Stimulated activated CD4-positive, alpha-beta T cell treated with anti-CD3 and anti-CD28 coated beads, TNF-alpha, amount 100 ng/mL, for 24 hours (primary cell): ENCODE measurements around the gene MALAT1.
A peak's percentile ranks its signal among the peaks of the same experiment; 100 is the strongest.

Experiments used
- DNase-seq, 3 experiments: peaks; one replicate each; pipeline ENCODE4 v3.0.0-alpha.2; 2020; ENCODE audit warnings: low read depth in 3 of 3

MALAT1 gene

DNA sequence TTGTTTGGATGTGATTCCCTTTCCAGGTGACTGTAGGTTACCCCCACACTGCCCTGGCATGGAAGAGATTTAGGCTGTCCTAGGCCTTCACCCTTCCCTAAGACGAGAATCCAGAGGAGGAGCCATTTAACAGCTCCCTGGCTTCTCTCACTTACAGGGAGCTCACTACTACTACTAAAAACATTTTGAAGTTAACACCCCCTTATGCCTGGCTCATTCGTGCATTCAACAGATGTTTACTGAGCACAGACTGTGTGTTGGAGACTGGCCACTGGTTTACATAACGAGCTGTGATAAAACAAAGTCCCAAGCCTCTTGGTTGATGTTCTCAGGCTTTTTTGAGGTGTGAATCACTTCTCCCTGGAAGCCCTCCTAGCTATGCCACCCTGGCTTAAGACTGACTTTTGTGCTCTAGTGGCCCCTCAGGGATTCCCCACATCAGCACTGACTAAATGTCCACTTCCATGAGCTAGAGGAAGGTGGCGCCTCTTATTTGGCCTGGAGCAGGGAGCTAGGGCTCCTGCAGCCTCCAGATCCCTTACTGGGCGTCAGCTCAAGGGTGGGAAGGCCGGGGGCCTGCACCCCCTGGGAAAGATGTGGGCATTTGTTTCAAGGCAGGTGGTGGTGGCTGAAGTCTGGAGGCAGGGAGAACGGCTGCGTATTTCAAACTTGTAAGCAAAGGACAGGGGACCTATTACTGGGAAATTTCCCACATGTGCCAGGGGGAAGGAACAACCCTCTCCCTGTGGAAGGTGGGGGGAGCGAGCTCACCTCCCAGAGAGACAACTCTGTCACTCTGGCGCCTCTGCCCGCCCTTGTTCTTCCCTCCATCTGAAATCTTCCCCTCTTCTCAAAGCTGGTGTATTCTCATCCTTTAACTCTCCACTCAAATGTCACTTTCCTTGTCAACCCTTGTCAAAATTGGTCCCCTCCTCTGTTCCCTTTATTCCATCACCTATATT is 19.4 kb upstream of the MALAT1 start:
- no peak for DNase-seq

DNA sequence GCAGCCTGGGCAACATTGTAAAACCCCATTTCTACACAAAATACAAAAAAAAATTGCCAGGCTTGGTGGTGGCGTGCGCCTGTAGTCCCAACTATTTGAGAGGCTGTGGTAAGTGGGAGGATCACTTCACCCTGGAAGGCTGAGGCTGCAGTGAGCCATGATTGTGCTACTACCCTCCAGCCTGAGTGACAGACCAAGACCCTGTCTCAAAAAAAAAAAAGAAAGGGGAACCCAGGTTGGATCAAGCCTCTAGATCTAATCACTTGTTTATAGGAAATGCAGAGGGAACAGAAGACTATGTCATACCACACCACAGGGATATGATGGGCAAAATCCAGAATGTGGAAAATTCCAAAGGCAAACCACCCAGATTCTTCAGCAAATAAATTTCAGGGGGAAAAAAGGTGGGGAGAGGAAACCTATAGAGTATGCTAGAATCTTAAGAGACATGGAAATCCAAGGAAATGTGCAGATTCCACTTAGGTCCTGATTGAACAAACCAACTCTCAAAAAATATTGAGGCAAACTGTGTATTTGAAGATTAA is 16.5 kb upstream of the MALAT1 start:
- DNase-seq: no peak

DNA sequence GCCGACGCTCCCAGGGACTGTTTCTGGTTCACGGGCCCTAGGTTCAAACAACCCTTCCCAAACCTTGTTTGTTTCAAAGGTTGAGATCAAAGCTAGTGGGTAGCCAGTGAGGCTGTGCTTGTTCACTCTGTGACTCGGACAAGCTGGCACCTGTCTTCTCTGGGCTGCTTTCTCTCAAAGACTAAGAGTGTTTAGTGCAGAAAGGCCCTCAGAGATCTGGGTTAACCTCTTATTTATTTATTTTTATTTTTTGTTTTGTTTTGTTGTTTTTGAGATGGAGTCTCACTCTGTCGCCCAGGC is 13.0 kb upstream of the MALAT1 start:
- no peak for DNase-seq

DNA sequence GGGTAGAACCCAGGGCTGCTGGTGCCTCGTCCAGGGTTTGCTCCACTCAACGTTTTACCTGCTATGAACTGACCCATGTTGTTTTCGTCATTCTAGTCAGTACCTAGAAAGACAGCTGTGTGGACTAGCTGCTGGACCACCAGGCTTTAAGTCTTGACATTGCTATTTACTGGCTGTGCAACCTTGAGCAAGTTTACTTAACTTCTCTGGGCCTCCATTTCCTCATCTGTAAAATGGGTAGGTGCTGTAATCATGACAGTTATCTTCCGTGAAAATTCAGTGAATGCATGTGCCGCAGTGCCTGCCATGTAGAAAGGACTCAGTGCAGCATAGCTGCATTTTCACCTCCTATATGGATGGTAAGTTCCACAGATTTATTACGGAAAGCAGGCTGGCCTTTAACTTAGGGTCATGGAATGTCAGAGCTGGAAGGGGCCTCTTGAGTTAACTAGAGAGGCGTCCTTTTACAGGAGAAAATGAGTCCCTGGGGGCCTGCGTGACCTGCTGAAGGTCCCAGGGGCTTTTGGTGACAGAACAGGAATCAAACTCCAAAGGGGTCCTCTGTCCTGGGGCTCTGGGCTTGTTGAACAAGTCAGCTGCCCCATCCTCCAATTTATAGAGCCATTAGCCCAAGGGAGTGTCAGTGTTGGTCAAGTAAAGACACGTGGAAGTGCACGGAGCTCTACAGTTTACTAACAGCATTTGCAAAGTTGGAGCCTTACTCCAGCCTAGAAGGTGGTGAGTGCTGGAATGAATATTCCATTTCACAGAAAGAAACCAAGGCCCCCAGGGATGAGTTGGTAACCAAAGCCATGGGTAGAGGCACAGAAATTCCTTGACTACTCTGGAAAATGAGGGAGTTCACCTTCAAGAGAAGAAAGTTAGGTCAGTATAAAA is 12.0 kb upstream of the MALAT1 start:
- DNase-seq: no peak

DNA sequence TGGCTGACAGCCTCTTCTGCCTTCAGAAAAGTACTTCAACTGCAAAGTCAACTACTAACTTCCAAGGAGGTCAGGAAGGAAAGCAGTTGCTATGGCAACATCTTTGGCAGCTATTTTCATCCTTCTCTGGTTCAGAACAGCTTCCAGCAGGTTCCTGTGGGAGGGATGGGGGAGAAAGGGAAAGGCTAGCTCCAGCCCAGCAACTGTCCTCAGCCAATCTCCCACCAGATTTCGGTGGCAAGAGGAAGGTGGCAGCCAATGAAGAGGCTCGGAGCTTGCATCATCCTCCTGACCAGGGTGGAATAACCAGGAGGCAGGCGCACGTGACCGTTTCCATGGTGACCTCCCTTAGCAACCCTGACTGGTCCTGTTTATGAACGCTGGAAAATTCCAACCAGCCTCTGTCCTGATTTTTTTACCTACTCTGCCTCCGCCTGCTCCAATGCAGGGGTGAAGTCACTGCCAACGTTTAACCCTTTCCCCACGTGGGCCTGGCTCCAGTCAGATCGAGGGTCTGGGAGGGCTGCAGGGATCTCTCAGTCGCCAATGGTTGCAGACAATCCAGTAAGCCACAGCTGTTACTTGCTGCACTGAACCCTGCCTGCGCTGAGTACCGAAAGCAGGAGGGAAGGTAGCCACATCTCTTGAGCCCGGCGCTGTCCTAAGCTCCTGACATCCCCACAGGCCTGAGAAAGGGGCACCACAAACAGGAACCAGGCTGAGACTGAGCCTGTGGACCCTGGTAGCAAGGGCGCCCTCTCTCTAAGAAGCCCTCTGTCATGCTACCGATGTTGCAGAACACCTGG is 11.2 kb upstream of the MALAT1 start:
- peak in 1 of 3 experiments; percentile 49 for DNase-seq

DNA sequence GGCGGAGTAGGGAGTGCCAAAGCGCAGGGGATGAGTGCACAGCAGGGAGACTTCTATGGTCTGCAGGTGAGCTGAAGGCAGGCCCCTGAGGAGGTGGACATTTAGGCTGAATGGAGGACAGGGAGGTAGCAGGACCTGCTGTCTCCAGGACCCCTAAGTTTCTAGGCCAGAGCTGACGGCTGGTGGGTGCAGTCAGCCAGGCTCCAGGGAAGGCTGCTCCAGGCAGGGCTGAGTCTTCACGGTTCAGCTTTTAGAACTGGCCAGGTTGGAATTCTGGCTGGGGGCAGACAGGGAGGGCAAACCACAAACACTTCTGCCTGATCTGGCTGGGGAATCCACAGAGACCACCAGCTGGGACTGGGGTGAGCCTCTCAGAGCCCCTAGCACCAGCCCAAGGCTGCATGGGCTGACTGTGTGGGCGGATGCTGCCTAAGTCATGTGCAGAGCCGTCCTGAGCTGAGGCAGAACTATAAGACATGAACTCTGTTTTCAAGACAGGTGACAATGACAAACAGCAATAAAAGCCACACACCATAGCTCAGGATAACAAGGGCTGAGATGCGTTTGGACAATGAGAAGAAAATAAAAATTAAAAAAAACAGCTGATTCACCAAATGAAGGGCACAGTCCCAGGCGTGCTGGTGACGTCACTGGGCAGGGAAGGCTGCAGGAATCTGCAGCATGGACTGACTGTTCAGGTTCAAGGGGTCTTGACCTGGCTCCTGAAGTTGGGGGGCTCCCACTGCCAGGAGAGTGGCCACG is 10.4 kb upstream of the MALAT1 start:
- no peak for DNase-seq

DNA sequence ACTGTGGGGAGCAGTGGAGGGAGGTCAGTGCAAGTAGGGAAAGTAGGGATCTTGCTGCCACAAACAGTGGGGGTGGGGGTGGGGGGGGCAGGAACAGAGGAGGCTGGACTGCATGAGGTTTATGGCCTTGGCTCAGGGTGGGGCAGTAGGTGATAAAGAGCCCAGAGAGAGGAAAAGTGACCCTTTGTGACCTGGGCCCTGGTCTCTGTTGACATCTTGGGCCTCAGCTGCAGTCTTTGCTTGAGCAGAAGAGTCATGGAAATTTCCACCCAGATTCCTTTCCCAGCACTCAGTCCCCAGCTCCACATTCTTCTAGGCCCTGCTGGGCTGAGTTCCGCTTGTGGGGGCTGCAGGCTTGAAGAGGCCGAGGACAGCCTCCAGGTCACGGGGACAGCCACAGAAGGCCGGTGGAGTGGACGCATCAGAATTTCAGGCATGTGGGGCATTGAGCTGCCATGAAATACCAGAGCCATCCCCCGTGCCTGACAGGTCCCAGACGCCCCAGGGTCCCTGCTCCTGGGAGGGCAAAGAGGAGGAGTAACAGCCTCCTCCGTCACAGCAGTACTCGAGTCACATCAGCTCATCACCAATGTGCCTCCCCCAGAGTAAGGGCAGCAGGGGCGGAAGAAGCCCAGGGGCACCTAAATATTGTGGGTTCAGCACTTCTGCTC is 9.7 kb upstream of the MALAT1 start:
- DNase-seq: no peak

DNA sequence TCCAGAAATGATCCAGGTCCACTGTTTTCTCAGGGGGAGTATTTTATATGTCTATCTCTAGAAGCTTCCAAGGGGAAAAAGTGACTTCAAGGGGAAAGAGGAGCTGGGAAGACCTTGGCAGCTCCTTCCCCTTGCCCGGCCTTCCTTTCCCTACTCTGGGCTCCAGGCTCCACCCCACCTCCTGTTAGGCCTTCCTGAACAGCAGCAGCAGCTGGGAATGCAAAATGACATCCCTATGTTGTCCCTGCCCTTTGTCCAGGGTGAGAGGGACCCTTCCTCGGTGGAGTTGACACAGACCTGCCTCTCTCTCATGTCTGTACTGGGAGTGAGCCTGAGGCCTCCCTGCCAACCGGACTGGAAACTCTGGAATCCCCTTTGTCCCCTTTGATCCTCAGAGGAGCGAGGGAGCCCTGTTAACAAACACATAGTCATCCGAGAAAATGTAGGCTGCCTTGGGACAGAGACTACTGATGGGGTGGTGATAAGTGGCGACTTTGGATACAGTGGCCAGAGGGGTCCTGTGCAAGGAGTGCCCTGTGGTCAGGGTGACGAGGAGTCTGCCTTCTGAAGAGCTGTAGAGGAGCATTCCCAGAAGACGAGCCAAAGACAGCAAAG is 9.0 kb upstream of the MALAT1 start:
- DNase-seq: no peak

DNA sequence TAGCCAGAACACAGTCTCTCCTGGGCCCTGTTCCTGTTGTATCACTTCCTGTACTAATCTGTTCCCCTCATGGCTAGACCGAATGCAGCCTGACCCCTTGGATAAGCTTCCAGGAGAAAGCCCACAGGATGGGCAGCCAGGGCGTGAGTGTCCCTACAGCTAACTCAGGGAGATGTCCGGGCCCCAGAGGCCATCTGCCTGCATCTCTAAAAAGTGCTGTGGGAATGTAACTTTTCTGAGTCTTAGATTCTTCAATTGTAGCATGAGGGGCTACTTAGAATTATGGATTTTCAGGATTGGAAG is 7.7 kb upstream of the MALAT1 start:
- no peak for DNase-seq

DNA sequence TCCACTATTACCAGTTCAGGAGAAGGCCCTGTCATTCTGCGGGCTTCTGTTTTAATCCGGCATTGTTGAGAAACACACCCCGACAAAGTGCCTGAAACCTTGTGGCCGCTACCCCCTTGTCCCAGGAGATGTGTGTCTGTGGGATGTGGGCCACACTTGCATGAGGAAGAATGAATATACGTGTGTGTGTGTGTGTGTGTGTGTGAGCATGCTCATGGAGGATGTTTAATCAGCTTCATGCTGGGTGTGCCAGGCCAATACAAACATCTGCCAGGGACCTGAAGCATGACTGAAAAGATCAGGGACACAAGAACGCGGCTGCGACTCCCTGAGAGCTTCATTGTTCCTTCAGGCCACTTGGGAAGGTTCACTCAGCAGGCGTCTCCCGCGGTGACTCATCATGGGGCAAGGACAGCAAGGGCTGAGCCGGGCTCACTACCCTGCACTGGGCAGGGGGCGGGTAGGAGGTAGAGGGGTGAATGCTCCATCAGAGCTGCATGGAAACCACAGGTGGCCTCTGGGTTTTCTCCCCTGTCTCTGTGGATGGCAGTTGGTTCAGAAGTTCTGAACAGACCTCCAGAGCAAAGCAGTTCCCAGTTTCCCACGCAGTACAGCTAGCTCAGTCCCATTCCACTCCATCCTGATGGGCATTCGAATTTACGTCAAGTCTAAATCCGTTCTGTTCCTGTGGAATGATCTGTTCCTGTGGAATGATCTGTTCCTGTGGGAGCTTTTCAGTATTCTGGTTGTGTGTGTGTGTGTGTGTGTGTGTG is 7.0 kb upstream of the MALAT1 start:
- no peak for DNase-seq

DNA sequence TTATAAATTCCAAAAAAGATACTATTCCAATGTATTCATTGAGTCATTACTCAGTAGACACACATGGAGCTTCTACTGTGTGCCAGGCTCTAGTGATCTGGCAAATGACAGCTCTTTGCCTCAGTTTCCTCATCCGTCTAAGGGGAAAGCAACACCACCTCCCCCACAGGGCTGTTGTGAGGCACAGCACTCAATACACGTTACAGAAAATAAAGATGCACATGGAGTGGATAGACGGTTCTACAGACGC is 6.5 kb upstream of the MALAT1 start:
- no peak for DNase-seq

DNA sequence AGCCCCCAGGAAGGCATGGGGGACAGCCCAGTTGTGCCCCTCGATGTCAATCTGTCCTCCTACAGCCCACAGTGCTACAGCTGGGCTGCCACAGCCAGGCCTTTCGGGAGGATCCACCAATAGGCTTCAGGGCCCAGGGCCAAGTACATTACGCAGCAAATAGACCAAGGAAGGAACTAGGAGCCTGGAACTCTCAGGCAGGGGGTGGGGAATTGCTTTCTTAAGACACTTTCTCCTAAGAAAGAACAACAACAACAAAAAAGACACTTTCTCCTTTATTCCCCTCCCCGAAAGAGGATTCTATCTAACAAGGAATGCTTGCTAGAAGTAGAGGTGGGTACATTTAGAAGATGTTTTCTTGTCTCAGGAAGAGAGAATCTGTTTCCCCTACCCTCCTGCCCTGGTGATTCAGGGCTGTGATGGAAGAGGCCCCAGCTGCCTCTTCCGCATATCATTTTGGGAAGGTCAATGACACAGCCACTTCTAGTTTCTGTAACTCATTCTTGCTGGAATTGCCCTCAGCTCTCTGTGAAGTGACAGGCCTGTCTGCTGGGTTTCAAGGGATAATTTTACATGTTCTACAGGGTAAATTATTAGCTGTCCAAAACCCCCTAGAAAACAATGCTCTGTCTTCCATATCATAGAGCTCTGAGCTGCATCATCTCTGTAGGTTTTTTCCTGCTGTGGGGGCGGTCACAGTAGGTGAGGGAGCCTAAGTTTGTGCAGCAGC is 6.0 kb upstream of the MALAT1 start:
- DNase-seq: no peak

DNA sequence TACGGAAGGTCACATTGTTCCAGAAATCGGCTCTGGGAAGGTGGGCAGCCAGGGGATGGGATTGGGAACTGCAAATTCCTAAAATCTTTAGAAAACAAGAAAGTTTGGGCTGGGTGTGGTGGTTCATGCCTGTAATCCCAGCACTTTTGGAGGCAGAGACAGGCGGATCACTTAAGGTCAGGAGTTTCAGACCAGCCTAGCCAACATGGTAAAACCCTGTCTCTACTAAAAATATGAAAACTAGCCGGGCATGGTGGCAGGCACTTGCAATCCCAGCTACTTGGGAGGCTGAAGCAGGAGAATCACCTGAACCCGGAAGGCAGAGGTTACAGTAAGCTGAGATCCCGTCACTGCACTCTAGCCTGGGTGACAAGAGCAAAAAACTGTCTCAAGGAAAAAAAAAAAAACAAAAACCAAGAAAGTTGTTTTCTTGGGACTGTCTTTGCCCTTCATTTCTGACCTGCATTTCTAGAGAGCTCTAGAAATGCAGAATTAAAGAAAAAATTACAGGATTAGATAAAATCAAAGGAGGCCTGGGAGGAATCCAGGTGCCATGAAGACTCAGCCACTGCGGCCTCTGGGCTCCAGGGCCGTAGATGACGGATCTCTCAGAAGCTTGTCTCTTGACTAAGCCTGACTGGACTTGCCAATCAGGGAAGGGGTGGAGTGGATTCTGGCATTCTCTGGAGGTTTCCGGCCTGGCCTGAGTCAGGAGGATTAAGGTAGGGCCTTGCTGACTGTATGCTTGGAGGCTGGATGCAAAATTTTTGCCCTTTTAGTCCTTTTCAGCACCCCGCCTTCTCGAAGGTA is 5.3 kb upstream of the MALAT1 start:
- DNase-seq: no peak

DNA sequence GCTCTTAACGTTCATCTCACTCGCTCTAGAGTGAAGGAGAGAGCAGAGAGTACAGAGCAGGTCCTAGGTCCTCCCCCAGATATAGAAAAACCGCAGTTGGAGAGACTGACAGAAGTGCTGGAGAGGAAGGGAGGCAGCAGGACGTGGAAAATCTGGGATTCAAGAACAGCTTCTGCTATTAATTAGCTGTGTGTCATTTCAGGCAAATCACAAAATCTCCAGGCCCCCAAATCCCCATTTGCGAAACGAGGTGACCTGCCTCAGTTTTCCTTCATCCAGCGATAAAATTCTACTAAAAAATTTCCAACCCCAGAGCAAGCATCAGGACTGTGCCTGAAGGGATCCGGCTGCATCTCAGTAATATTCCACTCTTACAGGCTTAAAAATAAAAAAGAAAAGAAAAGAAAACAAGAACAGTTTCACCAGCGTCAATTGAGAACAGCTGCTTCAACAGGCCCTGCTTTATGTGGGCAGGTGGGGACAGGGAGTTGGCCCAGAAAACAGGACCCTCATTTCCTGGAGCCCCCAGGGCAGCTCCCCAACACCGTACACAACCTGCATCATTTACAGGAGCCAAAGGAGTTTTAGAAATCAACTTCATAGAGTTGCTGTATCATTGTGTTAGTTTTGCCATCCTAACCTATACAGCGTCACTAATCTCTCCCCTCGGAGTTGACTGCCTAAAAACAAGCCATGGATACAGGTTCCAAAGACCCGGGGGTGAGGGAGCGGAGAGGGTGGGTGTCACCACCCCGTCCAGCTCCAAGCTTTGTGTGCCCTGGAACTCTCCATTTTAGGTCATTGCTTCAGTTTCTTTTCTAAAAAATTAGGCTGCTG is 2.3 kb upstream of the MALAT1 start:
- DNase-seq: no peak

DNA sequence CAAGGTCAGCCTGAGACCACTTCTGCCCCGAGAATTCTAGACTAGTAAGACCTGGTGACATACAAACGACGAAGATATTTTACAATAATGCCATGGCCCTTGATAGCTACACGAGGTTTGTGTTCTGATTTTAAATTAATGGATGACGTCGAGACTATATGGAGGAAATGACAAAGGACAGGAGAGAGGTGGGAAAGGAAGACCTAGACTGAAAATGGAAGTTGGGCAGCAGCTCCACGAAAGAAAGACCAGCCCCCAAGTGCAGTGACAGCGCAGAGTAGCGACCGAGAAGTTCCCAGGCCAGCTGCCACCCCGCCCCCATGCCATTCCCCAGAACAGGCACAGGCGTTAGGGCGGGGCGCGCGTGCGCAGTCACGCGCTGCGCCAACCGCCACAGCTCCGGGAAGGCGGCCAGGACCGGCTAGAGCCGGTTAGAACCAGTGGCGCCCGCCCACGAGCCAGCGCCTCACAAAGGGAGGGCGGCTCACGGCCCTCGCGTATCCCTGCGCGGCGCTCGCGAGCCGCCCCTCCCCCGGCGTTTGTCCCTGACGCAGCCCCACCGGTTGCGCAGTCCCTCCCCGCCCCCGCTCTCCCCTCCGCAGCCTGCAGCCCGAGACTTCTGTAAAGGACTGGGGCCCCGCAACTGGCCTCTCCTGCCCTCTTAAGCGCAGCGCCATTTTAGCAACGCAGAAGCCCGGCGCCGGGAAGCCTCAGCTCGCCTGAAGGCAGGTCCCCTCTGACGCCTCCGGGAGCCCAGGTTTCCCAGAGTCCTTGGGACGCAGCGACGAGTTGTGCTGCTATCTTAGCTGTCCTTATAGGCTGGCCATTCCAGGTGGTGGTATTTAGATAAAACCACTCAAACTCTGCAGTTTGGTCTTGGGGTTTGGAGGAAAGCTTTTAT is 1.5 kb upstream of the MALAT1 start:
- DNase-seq: peak; percentile 97 to 99 (median 98)

DNA sequence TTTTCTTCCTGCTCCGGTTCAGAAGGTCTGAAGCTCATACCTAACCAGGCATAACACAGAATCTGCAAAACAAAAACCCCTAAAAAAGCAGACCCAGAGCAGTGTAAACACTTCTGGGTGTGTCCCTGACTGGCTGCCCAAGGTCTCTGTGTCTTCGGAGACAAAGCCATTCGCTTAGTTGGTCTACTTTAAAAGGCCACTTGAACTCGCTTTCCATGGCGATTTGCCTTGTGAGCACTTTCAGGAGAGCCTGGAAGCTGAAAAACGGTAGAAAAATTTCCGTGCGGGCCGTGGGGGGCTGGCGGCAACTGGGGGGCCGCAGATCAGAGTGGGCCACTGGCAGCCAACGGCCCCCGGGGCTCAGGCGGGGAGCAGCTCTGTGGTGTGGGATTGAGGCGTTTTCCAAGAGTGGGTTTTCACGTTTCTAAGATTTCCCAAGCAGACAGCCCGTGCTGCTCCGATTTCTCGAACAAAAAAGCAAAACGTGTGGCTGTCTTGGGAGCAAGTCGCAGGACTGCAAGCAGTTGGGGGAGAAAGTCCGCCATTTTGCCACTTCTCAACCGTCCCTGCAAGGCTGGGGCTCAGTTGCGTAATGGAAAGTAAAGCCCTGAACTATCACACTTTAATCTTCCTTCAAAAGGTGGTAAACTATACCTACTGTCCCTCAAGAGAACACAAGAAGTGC is 661 bp upstream of the MALAT1 start:
- DNase-seq: peak in 2 of 3 experiments; percentile 39 to 57
